CD14-positive monocyte (primary cell): ENCODE results near the gene ANKRD12. TPM values are rescaled to one million over a fixed set of nuclear protein-coding genes. Genes with fewer than 3 reads are reported as not detected.

Source experiments
- DNase-seq, 3 donors: peaks; one replicate each; pipeline ENCODE4 v3.0.0-alpha.2; 2011 to 2022
- H2AFZ ChIP-seq: 2 replicates; pipeline ENCODE4 v1.6.0; 2012; ENCODE audit warnings: mild to moderate bottlenecking, low read depth, low read length, inconsistent platforms; ENCODE audit not compliant: insufficient read depth, poor library complexity, severe bottlenecking
- H3K27ac ChIP-seq, 2 donors: 1 replicate in 1 of 2; 2 replicates in 1 of 2; pipeline ENCODE4 v1.5.1; 2012 to 2013; ENCODE audit warnings: low read length in 2 of 2, control low read depth in 1 of 2, inconsistent platforms in 1 of 2, low read depth in 1 of 2, mild to moderate bottlenecking in 1 of 2
- H3K27me3 ChIP-seq, 2 donors: one replicate each; pipeline versions ENCODE4 v1.6.0 to v1.6.1; 2011 to 2013; ENCODE audit warnings: low read length in 2 of 2; ENCODE audit not compliant: control insufficient read depth in 2 of 2, insufficient read depth in 2 of 2
- H3K36me3 ChIP-seq, 2 donors: replicated peaks in 1 of 2; 1 replicate in 1 of 2; 2 replicates in 1 of 2; pipeline versions ENCODE4 v1.5.1 to v1.6.1; 2012 to 2013; ENCODE audit warnings: low read length in 2 of 2, control low read depth in 1 of 2, inconsistent platforms in 1 of 2, mild to moderate bottlenecking in 1 of 2; ENCODE audit not compliant: insufficient read depth in 2 of 2, control insufficient read depth in 1 of 2
- H3K4me1 ChIP-seq, 2 donors: 1 replicate in 1 of 2; 2 replicates in 1 of 2; pipeline versions ENCODE4 v1.5.1 to v1.6.1; 2012 to 2013; ENCODE audit warnings: low read length in 2 of 2, control low read depth in 1 of 2, inconsistent platforms in 1 of 2, mild to moderate bottlenecking in 1 of 2, moderate library complexity in 1 of 2; ENCODE audit not compliant: insufficient read depth in 2 of 2, control insufficient read depth in 1 of 2
- H3K4me2 ChIP-seq: replicated peaks from 2 replicates; pipeline ENCODE3; 2012; ENCODE audit warnings: low read length, moderate library complexity, mild to moderate bottlenecking; ENCODE audit not compliant: poor library complexity, severe bottlenecking; ENCODE audit errors: extremely low read depth
- H3K4me3 ChIP-seq, 3 experiments: fragments of 200-600 bp in 1 of 3; sonication (generic) in 1 of 3; replicated peaks in 1 of 3; 1 replicate in 2 of 3; 2 replicates in 1 of 3; pipeline ENCODE4 v1.5.1; 2011 to 2013; ENCODE audit warnings: low read length in 3 of 3, mild to moderate bottlenecking in 3 of 3, control low read depth in 2 of 3, low read depth in 2 of 3, inconsistent platforms in 1 of 3, moderate library complexity in 1 of 3
- H3K79me2 ChIP-seq: 2 replicates; pipeline ENCODE4 v1.6.0; 2012; ENCODE audit warnings: mild to moderate bottlenecking, control low read depth, inconsistent platforms, low read length, moderate library complexity; ENCODE audit not compliant: insufficient read depth
- H3K9ac ChIP-seq: 2 replicates; pipeline ENCODE4 v1.6.0; 2017; ENCODE audit warnings: low read length, mild to moderate bottlenecking; ENCODE audit not compliant: insufficient read depth, poor library complexity, severe bottlenecking
- H3K9me3 ChIP-seq, 2 donors: replicated peaks in 1 of 2; 1 replicate in 1 of 2; 2 replicates in 1 of 2; pipeline versions ENCODE4 v1.5.1 to v1.6.1; 2012 to 2013; ENCODE audit warnings: low read length in 2 of 2, control low read depth in 1 of 2; ENCODE audit not compliant: control insufficient read depth in 1 of 2, insufficient read depth in 1 of 2
- H4K20me1 ChIP-seq: 2 replicates; pipeline ENCODE4 v1.6.0; 2012; ENCODE audit warnings: mild to moderate bottlenecking, low read length, control low read depth, moderate library complexity; ENCODE audit not compliant: insufficient read depth
- H3K27ac Mint-ChIP-seq, 7 donors: one replicate each; pipeline ENCODE4 v1.8.0; 2020; ENCODE audit warnings: mild to moderate bottlenecking in 7 of 7, mixed read lengths in 7 of 7, moderate library complexity in 6 of 7, inconsistent platforms in 2 of 7
- H3K27me3 Mint-ChIP-seq, 3 donors: one replicate each; pipeline ENCODE4 v1.8.0; 2021 to 2022; ENCODE audit warnings: low read depth in 3 of 3, mild to moderate bottlenecking in 3 of 3, mixed read lengths in 3 of 3, moderate library complexity in 3 of 3, inconsistent platforms in 1 of 3
- H3K36me3 Mint-ChIP-seq, 2 donors: one replicate each; pipeline ENCODE4 v1.8.0; 2020; ENCODE audit warnings: mixed read lengths in 2 of 2, inconsistent platforms in 1 of 2, mild to moderate bottlenecking in 1 of 2
- H3K4me1 Mint-ChIP-seq: one replicate; pipeline ENCODE4 v1.8.0; 2020; ENCODE audit warnings: mild to moderate bottlenecking, mixed read lengths
- H3K4me3 Mint-ChIP-seq, 2 donors: one replicate each; pipeline ENCODE4 v1.8.0; 2020; ENCODE audit warnings: mild to moderate bottlenecking in 2 of 2, mixed read lengths in 2 of 2, moderate library complexity in 1 of 2
- H3K9me3 Mint-ChIP-seq, 7 donors: one replicate each; pipeline ENCODE4 v1.8.0; 2020 to 2022; ENCODE audit warnings: mixed read lengths in 7 of 7, mild to moderate bottlenecking in 6 of 7, moderate library complexity in 6 of 7, inconsistent platforms in 2 of 7
- WGBS: methylation state at CpG from one replicate; pipeline ENCODE4 v1.1.5; 2013; ENCODE audit warnings: missing lambda C conversion rate; ENCODE audit not compliant: insufficient coverage; 5-methylcytosine and 5-hydroxymethylcytosine counted together
- intact Hi-C, 2 donors: fragments of 100-400 bp; cut with micrococcal nuclease; formaldehyde crosslinking; loops; one replicate each; pipeline versions ENCODE4 v1.15.0 to v1.15.1; 2023
- polyA plus RNA-seq, 3 donors: library from polyadenylated mRNA; depleted of rRNA in 1 of 3; unstranded in 2 of 3; stranded (reverse) in 1 of 3; fragments of 300-500 nt in 2 of 3; fragments of >200 nt in 1 of 3; fragmentation: Illumina TruSeq in 2 of 3; gene quantifications; 1 replicate in 2 of 3; 2 replicates in 1 of 3; pipeline ENCODE4 v1.2.3, GENCODE V29; 2012 to 2021
- TF ChIP-seq, protein P1 (sequence below): fragments of 200-600 bp; IDR thresholded peaks from one replicate; pipeline ENCODE4 v1.8.0; 2022; ENCODE audit warnings: antibody characterized with exemption, mild to moderate bottlenecking

Gene ANKRD12
- polyA plus RNA-seq, 3 donors, result 9.3 to 15.5 (median 15.4) TPM

DNA sequence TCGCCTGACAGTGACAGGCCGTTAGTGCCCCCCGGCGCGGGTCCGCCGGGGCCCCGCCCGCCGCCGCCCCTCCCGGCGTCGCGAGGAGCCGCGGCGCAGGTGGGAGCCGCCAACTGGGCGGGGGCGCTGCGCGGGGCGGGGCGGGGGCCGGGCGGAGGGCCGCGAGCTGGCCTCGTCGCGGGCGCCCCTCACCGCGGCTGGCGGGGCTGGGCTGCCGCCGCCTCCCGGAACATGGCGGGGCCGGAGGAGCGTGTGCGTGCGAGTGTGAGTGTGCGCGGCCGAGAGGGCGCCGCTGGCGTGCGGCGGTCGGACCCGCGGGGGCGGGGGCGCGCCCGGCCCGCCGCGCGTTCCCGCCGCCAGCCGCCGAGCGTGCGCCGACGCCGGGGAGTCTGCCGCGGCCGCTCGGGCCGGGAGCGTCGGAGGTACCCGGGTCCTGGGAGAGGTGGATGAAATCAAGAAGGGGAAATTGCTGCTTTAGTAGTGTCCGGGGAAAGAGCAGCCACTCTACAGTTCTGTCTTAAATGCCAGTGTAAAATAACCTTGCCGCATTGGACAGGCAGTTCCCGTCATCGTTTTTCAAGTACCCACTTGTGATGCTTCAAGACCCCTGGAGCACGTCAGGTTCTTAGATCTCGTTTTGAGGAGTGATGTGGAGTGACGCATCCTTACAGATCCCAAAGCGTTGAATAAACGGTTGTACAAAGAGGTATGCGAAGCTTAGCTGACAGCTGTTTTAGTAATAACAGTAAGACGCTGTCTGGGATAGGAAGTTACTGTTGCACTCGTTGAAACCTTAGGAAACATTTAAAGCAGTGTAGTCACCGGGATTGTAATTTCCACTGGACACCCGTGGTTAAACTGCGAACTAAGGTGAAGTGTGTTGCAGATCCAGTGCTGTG is 836 bp downstream of the ANKRD12 start:
- Mint-ChIP-seq H3K36me3 (peaks cover 15 to 23% of the 10 kb centered on the region in 2 donors), H3K27me3 (no peaks in the 10 kb centered on the region), H3K27ac (peak overlapping the region; percentile 92 to 98 (median 93)), H3K4me1 (peaks cover 55% of the 10 kb centered on the region), H3K4me3 (peak overlapping the region; percentile 89 to 90), H3K9me3 (no peaks in the 10 kb centered on the region)
- H3K27me3 ChIP-seq, result no peaks in the 10 kb centered on the region
- no peaks in the 10 kb centered on the region for H3K9me3 ChIP-seq
- H3K27ac ChIP-seq, result peak overlapping the region; percentile 97 to 100
- intact Hi-C loops, result loop anchor here (2.0 to 5.0 kb wide), 4 partner anchors 17 to 65 kb away; partner anchors contain the start of gene NDUFV2 (in 2 of the 2)
- no peak overlapping the region for H2AFZ ChIP-seq
- peaks cover 64% of the 10 kb centered on the region for H3K79me2 ChIP-seq
- TF ChIP-seq, protein P1, sequence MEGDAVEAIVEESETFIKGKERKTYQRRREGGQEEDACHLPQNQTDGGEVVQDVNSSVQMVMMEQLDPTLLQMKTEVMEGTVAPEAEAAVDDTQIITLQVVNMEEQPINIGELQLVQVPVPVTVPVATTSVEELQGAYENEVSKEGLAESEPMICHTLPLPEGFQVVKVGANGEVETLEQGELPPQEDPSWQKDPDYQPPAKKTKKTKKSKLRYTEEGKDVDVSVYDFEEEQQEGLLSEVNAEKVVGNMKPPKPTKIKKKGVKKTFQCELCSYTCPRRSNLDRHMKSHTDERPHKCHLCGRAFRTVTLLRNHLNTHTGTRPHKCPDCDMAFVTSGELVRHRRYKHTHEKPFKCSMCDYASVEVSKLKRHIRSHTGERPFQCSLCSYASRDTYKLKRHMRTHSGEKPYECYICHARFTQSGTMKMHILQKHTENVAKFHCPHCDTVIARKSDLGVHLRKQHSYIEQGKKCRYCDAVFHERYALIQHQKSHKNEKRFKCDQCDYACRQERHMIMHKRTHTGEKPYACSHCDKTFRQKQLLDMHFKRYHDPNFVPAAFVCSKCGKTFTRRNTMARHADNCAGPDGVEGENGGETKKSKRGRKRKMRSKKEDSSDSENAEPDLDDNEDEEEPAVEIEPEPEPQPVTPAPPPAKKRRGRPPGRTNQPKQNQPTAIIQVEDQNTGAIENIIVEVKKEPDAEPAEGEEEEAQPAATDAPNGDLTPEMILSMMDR, result no peak
- H3K36me3 ChIP-seq, result peaks cover 19 to 24% of the 10 kb centered on the region in 2 donors
- peaks cover 49% of the 10 kb centered on the region for H4K20me1 ChIP-seq
- peak overlapping the region; percentile 97 for H3K9ac ChIP-seq
- 0% methylated on average over 89 of the region's 95 CpGs for WGBS
- peaks cover 31 to 56% of the 10 kb centered on the region in 2 donors for H3K4me1 ChIP-seq
- peak overlapping the region; percentile 84 to 100 (median 88) for H3K4me3 ChIP-seq
- peak overlapping the region; percentile 78 for H3K4me2 ChIP-seq
- peak; percentile 66 to 81 (median 70) for DNase-seq

DNA sequence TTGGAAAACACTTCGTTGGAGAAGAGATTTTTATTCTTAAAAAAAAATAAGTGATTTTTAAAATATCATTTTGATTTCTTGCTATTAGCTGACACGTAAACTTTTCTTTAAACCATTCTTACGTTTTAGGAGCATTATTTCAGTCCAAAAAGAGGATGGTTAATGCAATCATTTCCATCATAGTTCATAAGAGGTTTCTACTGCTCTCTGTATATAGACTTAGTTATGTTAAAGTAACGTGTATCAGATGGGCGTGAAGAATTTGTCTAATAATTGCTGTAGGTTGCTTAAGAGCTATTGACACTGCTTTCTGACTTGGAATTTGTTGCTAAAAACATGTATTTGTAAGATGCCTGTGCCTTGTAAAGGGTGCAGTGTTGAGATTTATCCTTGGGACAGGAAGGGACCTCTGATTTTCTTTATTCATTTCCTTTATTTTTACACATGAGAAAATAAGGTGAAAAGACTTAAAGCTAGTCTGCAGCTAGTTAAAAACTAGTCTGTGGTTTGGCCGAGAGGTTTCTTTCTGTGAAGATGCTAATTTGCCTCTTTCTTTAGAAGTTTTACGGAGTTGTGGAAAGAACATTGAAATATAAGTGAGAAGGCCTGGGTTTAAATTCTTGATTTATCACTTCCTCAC is 2.9 kb downstream of the ANKRD12 start:
- Mint-ChIP-seq H3K9me3 (no peaks in the 10 kb centered on the region), H3K27me3 (no peaks in the 10 kb centered on the region), H3K4me1 (peaks cover 68% of the 10 kb centered on the region), H3K4me3 (peak overlapping the region; percentile 48 to 53), H3K36me3 (peaks cover 6 to 11% of the 10 kb centered on the region in 2 donors), H3K27ac (peak overlapping the region; percentile 13 to 79 (median 53))
- intact Hi-C loops, result loop anchor here in 1 of 2 donors (5.0 kb wide), 2 partner anchors 37 to 67 kb away; partner anchors contain the start of gene NDUFV2
- no peaks in the 10 kb centered on the region for H3K9me3 ChIP-seq
- no peak for DNase-seq
- TF ChIP-seq, protein P1, result no peak
- H3K27me3 ChIP-seq, result no peaks in the 10 kb centered on the region
- H3K79me2 ChIP-seq, result peaks cover 72% of the 10 kb centered on the region
- no peak overlapping the region for H2AFZ ChIP-seq
- peaks cover 5 to 7% of the 10 kb centered on the region in 2 donors for H3K36me3 ChIP-seq
- H3K4me1 ChIP-seq, result peaks cover 39 to 70% of the 10 kb centered on the region in 2 donors
- 64% methylated on average over 2 of the region's 7 CpGs for WGBS
- peak overlapping the region in 1 of 3 experiments; percentile 84 for H3K4me3 ChIP-seq
- H3K4me2 ChIP-seq, result peak overlapping the region; percentile 43
- no peak overlapping the region for H3K9ac ChIP-seq
- peak overlapping the region in 1 of 2 donors; percentile 97 for H3K27ac ChIP-seq
- H4K20me1 ChIP-seq, result peaks cover 69% of the 10 kb centered on the region
